Coronary artery (tissue), 2 donors: ENCODE results near the gene ZNF860.

Source experiments
- DNase-seq: peaks from one replicate; pipeline ENCODE4 v3.0.0-alpha.2; 2017; ENCODE audit warnings: low spot score
- H3K27ac ChIP-seq, 2 donors: fragments of 200-600 bp; sonication (generic); one replicate each; pipeline ENCODE4 v1.5.1; 2016 to 2019
- H3K4me3 ChIP-seq: fragments of 200-600 bp; sonication (generic); 2 replicates; pipeline ENCODE4 v1.5.1; 2016; ENCODE audit warnings: mild to moderate bottlenecking, moderate library complexity
- CTCF ChIP-seq: fragments of 200-600 bp; sonication (generic); IDR thresholded peaks from one replicate; pipeline ENCODE4 v1.5.1; 2019; ENCODE audit warnings: antibody characterized with exemption

ZNF860 gene

GRCh38 chr3:31968927-31969418, 12.6 kb upstream of the ZNF860 start:
- H3K4me3 ChIP-seq, result no peak overlapping the region
- peak overlapping the region; percentile 66 to 81 for H3K27ac ChIP-seq
- DNase-seq, result no peak
- TF ChIP-seq CTCF, result no peak

- H3K27ac ChIP-seq, result no peak overlapping the region
- TF ChIP-seq CTCF, result no peak
- no peak for DNase-seq
- no peak overlapping the region for H3K4me3 ChIP-seq
Observed at GRCh38 chr3:31971607-31972006, 9.9 kb upstream of the ZNF860 start.

GRCh38 chr3:31973081-31973480, 8.5 kb upstream of the ZNF860 start:
- TF ChIP-seq CTCF, result no peak
- H3K27ac ChIP-seq, result no peak overlapping the region
- no peak for DNase-seq
- H3K4me3 ChIP-seq, result no peak overlapping the region

GRCh38 chr3:31973837-31974236, 7.7 kb upstream of the ZNF860 start:
- Histone ChIP-seq H3K27ac (no peak overlapping the region), H3K4me3 (no peak overlapping the region)
- no peak for TF ChIP-seq CTCF
- DNase-seq, result no peak

- Histone ChIP-seq H3K27ac (no peak overlapping the region), H3K4me3 (no peak overlapping the region)
- DNase-seq, result no peak
- no peak for TF ChIP-seq CTCF
Observed at GRCh38 chr3:31974471-31974870, 7.1 kb upstream of the ZNF860 start.

- H3K4me3 ChIP-seq, result no peak overlapping the region
- H3K27ac ChIP-seq, result no peak overlapping the region
- no peak for DNase-seq
- TF ChIP-seq CTCF, result no peak
Observed at GRCh38 chr3:31974964-31975363, 6.6 kb upstream of the ZNF860 start.

GRCh38 chr3:31976302-31976701, 5.2 kb upstream of the ZNF860 start:
- Histone ChIP-seq H3K4me3 (no peak overlapping the region), H3K27ac (no peak overlapping the region)
- no peak for TF ChIP-seq CTCF
- DNase-seq, result no peak
